Mucosa of descending colon (tissue), 3 donors: ENCODE measurements around the gene SLAMF9. TPM values are rescaled to one million over a fixed set of nuclear protein-coding genes. Genes with fewer than 3 reads are reported as not detected.

ENCODE experiments used
- ATAC-seq: fragments of 200-7000 bp; cut with Tn5 transposase; one replicate; pipeline ENCODE4 v1.9.1; 2020; ENCODE audit warnings: mild to moderate bottlenecking, moderate library complexity
- DNase-seq, 3 donors: peaks; one replicate each; pipeline ENCODE4 v3.0.0-alpha.2; 2020
- H3K36me3 ChIP-seq: fragments of 200-600 bp; one replicate; pipeline ENCODE4 v1.8.0; 2021; ENCODE audit warnings: low read depth, mild to moderate bottlenecking
- H3K4me1 ChIP-seq: fragments of 200-600 bp; one replicate; pipeline ENCODE4 v1.8.0; 2021; ENCODE audit warnings: low read depth, mild to moderate bottlenecking
- H3K4me3 ChIP-seq: fragments of 200-600 bp; one replicate; pipeline ENCODE4 v1.8.0; 2021; ENCODE audit warnings: mild to moderate bottlenecking
- H3K9me3 ChIP-seq: fragments of 200-600 bp; one replicate; pipeline ENCODE4 v1.8.0; 2021; ENCODE audit warnings: mild to moderate bottlenecking
- CTCF ChIP-seq: fragments of 200-600 bp; IDR thresholded peaks from one replicate; pipeline ENCODE4 v1.8.0; 2022; ENCODE audit warnings: antibody characterized with exemption, mild to moderate bottlenecking
- intact Hi-C, 2 donors: fragments of 100-400 bp; cut with DNase I in 1 of 2; cut with micrococcal nuclease in 1 of 2; formaldehyde crosslinking; loops; one replicate each; pipeline versions ENCODE4 v1.11.0 to v1.11.1; 2022; cut with DNase I, micrococcal nuclease
- total RNA-seq, 3 donors: library from RNA; stranded (reverse); fragmentation: NEBNext Ultra II Directional in 2 of 3; extraction: Animal tissue kit (Norgen Biotek cat#: 25700) in 2 of 3; gene quantifications; one replicate each; pipeline versions ENCODE4 v1.2.1 to v1.2.4, GENCODE V29; 2021 to 2023
- donor health status: DM: no; HTN: no; CAD: no; lungs with moderate emphysema.
- donor health status: DM: no; HTN: no; CAD: no.
- donor health status: DM: no; HTN: yes; CAD: no.

SLAMF9 gene
- total RNA-seq, 3 donors from 2014 or later: not detected

DNA sequence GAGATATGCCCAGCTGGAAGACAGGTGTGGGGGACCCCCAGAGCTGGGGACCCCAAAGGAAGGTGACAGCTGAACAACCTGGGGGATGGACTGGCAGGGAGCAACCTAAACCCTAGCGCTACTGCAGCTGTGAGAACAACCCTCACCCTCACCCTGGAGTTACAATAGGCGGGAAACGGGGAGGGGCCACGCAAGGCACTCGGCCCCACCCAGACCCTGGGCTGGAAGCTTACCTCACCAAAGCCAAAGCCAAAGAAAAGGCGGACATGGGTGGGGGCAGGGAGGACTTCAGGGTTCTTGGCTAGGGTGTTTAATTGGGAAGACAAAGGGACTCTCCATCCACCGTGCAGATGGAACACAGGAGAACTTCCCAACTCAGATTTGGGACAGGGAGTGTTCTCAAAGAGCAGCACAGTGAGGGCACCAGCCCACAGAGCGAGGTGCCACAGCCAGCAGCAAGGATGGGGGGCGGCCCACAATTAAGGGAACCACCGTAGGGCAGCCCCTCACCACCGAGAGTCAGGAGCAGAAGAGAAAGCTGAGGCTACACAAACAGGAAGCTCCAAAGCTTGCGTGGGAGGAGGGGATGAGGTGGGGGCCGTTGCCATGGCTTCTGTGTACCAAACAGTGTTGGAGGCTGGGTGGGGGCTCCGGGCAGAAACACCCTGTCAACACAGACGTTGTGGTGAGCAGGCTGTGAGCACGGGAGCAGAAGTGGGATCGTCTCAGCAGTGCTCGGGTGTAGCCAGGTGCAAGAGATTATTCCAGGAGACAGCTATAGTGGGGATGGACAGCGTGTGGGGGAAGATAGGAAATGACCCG lies 30.6 kb downstream of the SLAMF9 start:
- H3K4me1 ChIP-seq: peaks cover 39% of the 10 kb centered on the region
- H3K9me3 ChIP-seq: no peaks in the 10 kb centered on the region
- H3K36me3 ChIP-seq: no peaks in the 10 kb centered on the region
- ATAC-seq: peak; percentile 66
- peak overlapping the region; percentile 92 for H3K4me3 ChIP-seq
- DNase-seq: peak; percentile 89 to 93 (median 92)
- no peak for TF ChIP-seq CTCF
- intact Hi-C loops: no loop called here

DNA sequence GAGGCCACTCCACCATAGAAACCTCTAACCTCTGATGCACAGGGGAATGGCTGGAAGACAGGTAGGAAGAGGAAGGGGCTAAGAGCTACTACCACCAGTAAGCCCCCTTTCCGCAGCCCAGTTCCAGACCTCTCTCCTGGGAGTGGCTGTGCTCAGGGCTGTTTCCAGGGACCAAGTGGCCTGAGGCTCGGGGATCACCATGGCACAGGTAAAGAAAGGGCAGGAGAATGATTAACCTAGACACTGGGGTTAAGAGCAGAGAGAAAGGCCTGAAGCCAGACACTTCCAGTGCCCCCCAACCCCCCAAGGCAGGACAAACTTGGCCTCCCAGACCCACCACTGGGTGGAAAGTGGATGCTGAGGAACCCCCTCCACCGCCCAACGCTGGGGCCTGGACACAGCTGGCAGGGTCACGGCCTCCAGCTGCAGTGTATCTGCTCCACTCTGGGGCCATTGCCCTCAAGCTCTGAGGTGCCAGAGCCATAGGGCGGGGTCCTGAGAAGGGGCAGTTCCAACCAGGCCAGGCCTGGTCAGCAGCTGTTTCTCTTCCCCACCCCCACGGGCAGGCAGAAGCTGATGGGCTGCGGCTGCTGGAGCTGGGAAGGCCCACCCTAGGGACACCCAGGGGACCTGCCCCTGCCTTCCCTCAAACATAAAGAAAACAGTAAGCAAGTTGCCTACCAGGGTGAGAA lies 31.4 kb downstream of the SLAMF9 start:
- intact Hi-C loops: no loop called here
- DNase-seq (peak; percentile 69 to 85 (median 77)), ATAC-seq (peak; percentile 12)
- H3K36me3 ChIP-seq: no peaks in the 10 kb centered on the region
- no peak for TF ChIP-seq CTCF
- no peak overlapping the region for H3K4me3 ChIP-seq
- peaks cover 44% of the 10 kb centered on the region for H3K4me1 ChIP-seq
- no peaks in the 10 kb centered on the region for H3K9me3 ChIP-seq

DNA sequence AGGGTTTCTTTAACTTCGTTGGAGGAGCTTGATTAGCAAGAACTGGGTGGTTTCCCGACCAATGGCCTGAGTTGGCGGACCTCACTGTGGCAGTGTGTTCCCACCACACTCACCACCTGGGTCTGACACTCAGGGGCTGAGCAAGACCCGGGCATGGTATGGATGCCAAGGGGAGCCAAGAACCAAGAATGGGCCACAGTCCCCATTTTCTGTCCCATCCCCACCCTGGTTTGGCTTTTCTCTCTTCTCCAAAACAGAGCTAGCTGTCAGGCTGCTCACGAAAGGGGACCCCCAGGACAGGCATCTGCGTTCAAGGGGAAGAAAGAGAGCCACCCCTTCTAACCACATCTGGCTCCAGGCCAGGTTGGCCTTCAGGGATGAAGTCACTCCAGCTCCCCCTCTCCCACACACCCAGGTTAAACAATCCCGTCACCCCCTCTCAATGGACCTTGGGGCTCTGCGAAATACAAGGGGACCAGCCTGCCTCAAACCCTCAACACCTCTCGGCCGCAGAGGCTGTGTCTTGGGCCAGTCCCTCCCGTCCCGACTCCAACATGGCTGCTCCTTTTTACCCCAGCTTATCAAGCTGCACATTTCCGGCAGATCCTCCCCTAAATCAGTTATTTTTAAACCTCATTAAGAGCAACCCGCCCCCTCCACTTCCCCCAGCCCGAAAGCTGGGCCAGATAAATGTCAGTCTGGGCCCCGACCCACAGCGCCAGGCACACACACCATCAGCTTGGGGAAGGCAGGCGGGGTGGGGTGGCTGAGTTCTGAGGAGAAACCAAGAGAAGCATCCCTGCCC lies 32.1 kb downstream of the SLAMF9 start:
- no peak for TF ChIP-seq CTCF
- Histone ChIP-seq H3K4me1 (peaks cover 43% of the 10 kb centered on the region), H3K9me3 (no peaks in the 10 kb centered on the region), H3K36me3 (no peaks in the 10 kb centered on the region), H3K4me3 (no peak overlapping the region)
- intact Hi-C loops: no loop called here
- DNase-seq (peak in 1 of 3 donors; percentile 48), ATAC-seq (no peak)

GRCh38 chr1:159921251-159921650 lies 32.8 kb downstream of the SLAMF9 start:
- intact Hi-C loops: no loop called here
- Histone ChIP-seq H3K4me3 (no peak overlapping the region), H3K4me1 (peaks cover 48% of the 10 kb centered on the region), H3K36me3 (no peaks in the 10 kb centered on the region), H3K9me3 (no peaks in the 10 kb centered on the region)
- no peak for TF ChIP-seq CTCF
- ATAC-seq: no peak
- DNase-seq: peak in 1 of 3 donors; percentile 4

- DNase-seq (no peak), ATAC-seq (no peak)
- Histone ChIP-seq H3K4me1 (peaks cover 43% of the 10 kb centered on the region), H3K9me3 (no peaks in the 10 kb centered on the region), H3K4me3 (no peak overlapping the region), H3K36me3 (no peaks in the 10 kb centered on the region)
- intact Hi-C loops: no loop called here
- no peak for TF ChIP-seq CTCF
Observed at GRCh38 chr1:159920651-159921050, 33.4 kb downstream of the SLAMF9 start.
